ENCODE data around the gene GPC6.
"Not testable (repeated sequence)": the region's sequence is repeated elsewhere in the genome, so short reads cannot be mapped to it uniquely, and the experiment has no call there.

GPC6 gene

GRCh38 chr13:93480553-93481106 is 254.0 kb downstream of the GPC6 start:
- DNase-seq (ENCODE audit: low spot score in 2 of 2): no peak
- no peaks in the 10 kb centered on the region for H3K9me3 ChIP-seq
- in situ Hi-C loops (cut with MboI; ENCODE audit: low sequenced_read_pairs): no loop called here
- peaks cover 3% of the 10 kb centered on the region; the same call in 1 of the 2 replicates for H3K4me1 ChIP-seq
- no peaks in the 10 kb centered on the region for H3K36me3 ChIP-seq (replicated peaks)
- H3K4me3 ChIP-seq: no peak overlapping the region
- no peaks in the 10 kb centered on the region for H3K27me3 ChIP-seq (ENCODE audit: low read depth)

- in situ Hi-C loops (cut with MboI; ENCODE audit: low sequenced_read_pairs); H3K36me3 ChIP-seq (replicated peaks); H3K9me3 ChIP-seq; H3K27me3 ChIP-seq (ENCODE audit: low read depth); H3K4me3 ChIP-seq; DNase-seq (ENCODE audit: low spot score in 2 of 2): not testable (repeated sequence)
- peaks cover 13% of the 10 kb centered on the region for H3K4me1 ChIP-seq
Observed at GRCh38 chr13:93496117-93496516, 269.5 kb downstream of the GPC6 start.

GRCh38 chr13:93496985-93497673 is 270.5 kb downstream of the GPC6 start:
- Histone ChIP-seq H3K4me3 (no peak overlapping the region), H3K36me3 (replicated peaks) (no peaks in the 10 kb centered on the region), H3K9me3 (no peaks in the 10 kb centered on the region), H3K27me3 (ENCODE audit: low read depth) (no peaks in the 10 kb centered on the region), H3K4me1 (peaks cover 13% of the 10 kb centered on the region)
- in situ Hi-C loops (cut with MboI; ENCODE audit: low sequenced_read_pairs): no loop called here
- DNase-seq (ENCODE audit: low spot score in 2 of 2): peak; percentile 50 to 90

DNA sequence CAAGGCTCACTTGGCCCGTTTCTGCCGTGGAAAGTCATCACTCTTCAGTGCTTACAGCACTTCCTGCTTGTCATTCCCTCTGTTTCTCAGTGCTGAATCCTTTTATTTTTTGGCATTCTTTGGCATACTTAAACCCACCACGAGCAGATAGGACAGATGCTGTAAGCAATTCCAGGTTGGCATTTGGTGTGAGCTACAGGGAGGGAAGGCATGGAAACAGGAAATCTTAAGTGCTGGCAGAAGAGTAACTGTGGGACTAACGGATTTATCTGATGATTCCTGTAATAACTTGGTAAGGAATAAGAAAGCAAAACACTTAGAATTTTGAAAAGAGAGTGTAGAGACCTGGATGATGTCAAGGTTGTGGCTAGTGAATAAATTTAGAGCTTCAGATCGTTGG is 273.4 kb downstream of the GPC6 start:
- in situ Hi-C loops (cut with MboI; ENCODE audit: low sequenced_read_pairs): no loop called here

DNA sequence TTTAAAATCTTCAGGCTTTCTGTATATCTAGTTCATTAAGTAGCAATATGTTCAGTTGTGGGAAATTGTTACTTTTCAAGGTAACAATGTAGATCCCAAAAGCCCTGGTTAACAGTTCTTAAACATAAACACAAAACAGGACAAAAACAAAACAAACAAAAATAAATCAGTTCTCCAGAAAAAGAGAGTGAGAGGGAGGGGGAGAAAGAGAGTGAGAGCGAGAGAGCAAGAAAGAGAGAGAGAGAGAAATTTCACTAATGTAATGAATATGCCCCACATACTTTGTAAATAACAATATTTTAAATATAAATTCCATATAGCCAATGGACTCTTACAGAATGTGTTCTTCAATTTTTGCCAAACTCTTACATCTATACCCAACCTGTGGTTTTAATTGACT is 275.5 kb downstream of the GPC6 start:
- no peaks in the 10 kb centered on the region for H3K27me3 ChIP-seq (ENCODE audit: low read depth)
- H3K36me3 ChIP-seq (replicated peaks): no peaks in the 10 kb centered on the region
- DNase-seq (ENCODE audit: low spot score in 2 of 2): no peak
- peaks cover 5% of the 10 kb centered on the region for H3K4me1 ChIP-seq
- no peak overlapping the region for H3K4me3 ChIP-seq
- in situ Hi-C loops (cut with MboI; ENCODE audit: low sequenced_read_pairs): no loop called here
- no peaks in the 10 kb centered on the region for H3K9me3 ChIP-seq

More for the DNA sequence above, 273.4 kb downstream of the GPC6 start:
- no peak overlapping the region for H3K4me3 ChIP-seq
- H3K36me3 ChIP-seq (replicated peaks): no peaks in the 10 kb centered on the region
- H3K4me1 ChIP-seq: peaks cover 13% of the 10 kb centered on the region
- H3K27me3 ChIP-seq (ENCODE audit: low read depth): no peaks in the 10 kb centered on the region
- no peaks in the 10 kb centered on the region for H3K9me3 ChIP-seq
- DNase-seq (ENCODE audit: low spot score in 2 of 2): no peak

DNA sequence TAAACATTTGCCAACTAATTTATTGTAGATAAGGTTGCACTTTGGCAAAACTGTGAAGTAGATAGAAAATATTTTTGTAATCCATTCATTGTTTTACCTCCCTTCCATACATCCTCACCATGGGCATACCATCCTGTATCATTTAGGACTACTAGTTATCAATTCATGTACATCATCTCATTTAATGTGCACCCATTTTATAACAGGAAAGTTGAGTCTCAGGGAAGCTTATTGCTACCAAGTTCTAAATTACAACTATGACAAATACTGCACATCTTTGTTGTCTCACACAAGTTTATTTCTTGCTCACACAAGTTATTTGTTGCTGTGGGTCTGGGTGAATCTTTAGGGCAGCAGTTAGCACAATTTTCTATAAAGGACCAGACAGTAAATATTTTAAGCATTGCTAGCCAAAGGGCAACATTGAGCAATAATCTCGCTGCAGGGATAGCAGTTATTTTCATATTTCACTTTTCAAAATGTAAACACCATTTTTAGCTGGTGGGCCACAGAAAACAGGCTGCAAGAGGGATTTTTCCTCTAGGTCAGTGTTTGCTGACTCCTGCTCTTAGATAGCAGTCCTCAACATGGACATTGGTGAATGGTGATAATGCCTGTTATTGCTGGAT is 276.5 kb downstream of the GPC6 start:
- H3K4me3 ChIP-seq: no peak overlapping the region
- no peaks in the 10 kb centered on the region for H3K4me1 ChIP-seq
- in situ Hi-C loops (cut with MboI; ENCODE audit: low sequenced_read_pairs): no loop called here
- H3K36me3 ChIP-seq (replicated peaks): no peaks in the 10 kb centered on the region
- H3K9me3 ChIP-seq: no peaks in the 10 kb centered on the region
- H3K27me3 ChIP-seq (ENCODE audit: low read depth): no peaks in the 10 kb centered on the region
- DNase-seq (ENCODE audit: low spot score in 2 of 2): no peak

DNA sequence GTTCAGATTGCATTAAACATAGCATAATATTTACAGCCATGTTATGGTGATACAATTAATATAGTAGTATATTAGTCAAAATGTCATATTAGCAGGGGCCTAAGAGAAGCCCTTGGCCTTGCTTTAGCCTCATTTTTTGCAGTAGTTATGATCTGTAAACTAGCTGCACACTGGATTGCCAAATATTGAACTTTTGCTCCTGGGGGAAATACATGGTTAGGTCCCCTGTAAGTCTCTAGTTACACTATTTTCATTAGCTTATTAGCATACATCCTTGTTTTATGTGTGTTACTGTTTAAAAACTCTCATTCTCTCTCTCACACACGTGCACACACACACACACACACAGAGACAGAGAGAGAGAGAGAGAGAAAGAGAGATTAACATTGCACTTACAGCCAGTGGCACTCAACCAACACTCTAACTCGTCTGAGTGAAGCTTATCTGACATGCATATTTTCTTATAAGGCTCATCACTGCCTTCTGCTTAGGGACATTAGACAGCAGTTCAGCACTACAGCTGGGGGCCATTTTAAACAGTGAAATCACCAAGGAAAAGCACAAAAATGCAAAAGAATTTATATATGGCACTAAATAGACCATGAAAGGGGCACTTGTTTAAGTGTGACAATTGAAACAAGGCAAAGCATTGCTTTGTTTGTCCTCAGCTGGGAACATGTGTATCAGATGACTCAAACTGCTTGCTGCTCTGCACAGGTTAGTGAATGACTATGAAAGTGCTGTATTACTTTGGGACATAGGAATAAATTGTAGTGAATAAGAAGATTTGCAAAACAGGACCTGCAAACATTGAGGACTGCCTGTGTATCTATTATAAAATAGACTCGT is 278.7 kb downstream of the GPC6 start:
- no peak for DNase-seq (ENCODE audit: low spot score in 2 of 2)
- Histone ChIP-seq H3K4me1 (peaks cover 14% of the 10 kb centered on the region), H3K9me3 (no peaks in the 10 kb centered on the region), H3K27me3 (ENCODE audit: low read depth) (no peaks in the 10 kb centered on the region), H3K4me3 (no peak overlapping the region), H3K36me3 (replicated peaks) (no peaks in the 10 kb centered on the region)
- in situ Hi-C loops (cut with MboI; ENCODE audit: low sequenced_read_pairs): no loop called here

DNA sequence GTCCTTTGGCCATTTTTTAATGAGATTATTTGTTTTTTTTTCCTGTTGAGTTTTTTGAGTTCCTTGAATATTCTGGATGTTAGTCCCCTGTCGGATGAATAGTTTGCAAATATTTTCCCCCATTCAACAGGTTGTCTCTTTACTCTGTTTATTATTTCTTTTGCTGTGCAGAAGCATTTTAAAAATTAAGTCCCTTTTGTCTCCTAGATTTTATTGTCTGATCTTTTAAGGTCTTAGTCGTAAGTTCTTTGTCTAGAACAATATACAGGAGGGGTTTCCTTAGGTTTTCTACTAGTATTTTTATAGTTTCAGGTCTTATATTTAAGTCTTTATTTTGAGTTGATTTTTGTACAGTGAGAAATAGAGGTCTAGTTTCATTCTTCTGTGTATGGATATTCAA is 284.4 kb downstream of the GPC6 start:
- Histone ChIP-seq H3K9me3 (no peaks in the 10 kb centered on the region), H3K36me3 (replicated peaks) (no peaks in the 10 kb centered on the region), H3K4me1 (peaks cover 15% of the 10 kb centered on the region), H3K4me3 (no peak overlapping the region), H3K27me3 (ENCODE audit: low read depth) (no peaks in the 10 kb centered on the region; the same call in 1 of the 2 replicates)
- in situ Hi-C loops (cut with MboI; ENCODE audit: low sequenced_read_pairs): no loop called here
- DNase-seq (ENCODE audit: low spot score in 2 of 2): no peak

GRCh38 chr13:93515267-93515666 is 288.7 kb downstream of the GPC6 start:
- Histone ChIP-seq H3K4me3 (no peak overlapping the region), H3K36me3 (replicated peaks) (no peaks in the 10 kb centered on the region), H3K4me1 (peaks cover 14% of the 10 kb centered on the region), H3K9me3 (no peaks in the 10 kb centered on the region), H3K27me3 (ENCODE audit: low read depth) (no peaks in the 10 kb centered on the region; the same call in 1 of the 2 replicates)
- no peak for DNase-seq (ENCODE audit: low spot score in 2 of 2)
- in situ Hi-C loops (cut with MboI; ENCODE audit: low sequenced_read_pairs): no loop called here

DNA sequence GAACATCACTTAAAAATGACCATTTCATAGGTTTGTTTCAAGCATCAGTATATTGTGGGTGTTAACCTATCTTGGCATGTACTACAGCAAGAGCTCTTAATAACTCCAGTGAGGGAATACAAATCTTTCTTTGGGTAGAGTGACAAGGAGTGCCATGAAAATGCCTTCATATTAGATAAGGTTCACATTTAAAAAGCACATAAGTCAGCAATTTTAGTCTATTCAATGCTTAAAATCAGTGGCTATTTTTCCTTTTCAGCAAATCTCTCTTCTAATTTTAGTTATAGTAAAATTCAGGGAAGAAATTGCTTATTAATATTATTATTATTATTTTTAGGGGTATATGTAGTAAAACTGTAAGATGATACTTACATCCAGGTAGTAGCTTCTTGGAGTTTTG is 291.1 kb downstream of the GPC6 start:
- in situ Hi-C loops (cut with MboI; ENCODE audit: low sequenced_read_pairs): no loop called here
- H3K36me3 ChIP-seq (replicated peaks): no peaks in the 10 kb centered on the region

DNA sequence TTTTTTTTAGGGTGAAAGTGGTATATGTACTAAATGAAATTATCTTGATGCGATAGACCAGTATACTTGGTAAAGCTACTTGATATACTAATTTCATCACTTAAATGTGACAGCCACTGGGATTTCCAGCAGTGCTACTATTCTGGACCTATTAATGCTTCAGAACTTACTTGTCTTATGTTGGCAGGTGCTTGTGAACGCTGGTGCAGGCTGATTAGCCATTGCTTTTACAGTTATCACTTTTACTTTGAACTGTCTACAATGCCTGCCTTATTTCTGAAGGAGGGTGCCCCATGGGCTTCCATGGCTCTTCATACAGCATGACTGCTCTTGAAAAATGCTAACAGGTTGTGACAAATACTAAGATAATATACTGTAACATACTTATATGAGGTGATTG is 294.7 kb downstream of the GPC6 start:
- no peaks in the 10 kb centered on the region for H3K27me3 ChIP-seq (ENCODE audit: low read depth)

More for the DNA sequence above, 291.1 kb downstream of the GPC6 start:
- H3K9me3 ChIP-seq: no peaks in the 10 kb centered on the region
- H3K4me3 ChIP-seq: no peak overlapping the region
- DNase-seq (ENCODE audit: low spot score in 2 of 2): no peak
- H3K27me3 ChIP-seq (ENCODE audit: low read depth): no peaks in the 10 kb centered on the region; the same call in 1 of the 2 replicates
- peaks cover 16% of the 10 kb centered on the region for H3K4me1 ChIP-seq

GRCh38 chr13:93522501-93522900 is 295.9 kb downstream of the GPC6 start:
- H3K4me1 ChIP-seq: peaks cover 31% of the 10 kb centered on the region
- H3K9me3 ChIP-seq: no peaks in the 10 kb centered on the region
- in situ Hi-C loops (cut with MboI; ENCODE audit: low sequenced_read_pairs): no loop called here
- H3K36me3 ChIP-seq (replicated peaks): no peaks in the 10 kb centered on the region
- H3K27me3 ChIP-seq (ENCODE audit: low read depth): no peaks in the 10 kb centered on the region
- no peak overlapping the region for H3K4me3 ChIP-seq
- DNase-seq (ENCODE audit: low spot score in 2 of 2): no peak

More for the DNA sequence above, 294.7 kb downstream of the GPC6 start:
- in situ Hi-C loops (cut with MboI; ENCODE audit: low sequenced_read_pairs): no loop called here
- DNase-seq (ENCODE audit: low spot score in 2 of 2): no peak
- Histone ChIP-seq H3K4me1 (peaks cover 31% of the 10 kb centered on the region), H3K9me3 (no peaks in the 10 kb centered on the region), H3K4me3 (no peak overlapping the region), H3K36me3 (replicated peaks) (no peaks in the 10 kb centered on the region)

DNA sequence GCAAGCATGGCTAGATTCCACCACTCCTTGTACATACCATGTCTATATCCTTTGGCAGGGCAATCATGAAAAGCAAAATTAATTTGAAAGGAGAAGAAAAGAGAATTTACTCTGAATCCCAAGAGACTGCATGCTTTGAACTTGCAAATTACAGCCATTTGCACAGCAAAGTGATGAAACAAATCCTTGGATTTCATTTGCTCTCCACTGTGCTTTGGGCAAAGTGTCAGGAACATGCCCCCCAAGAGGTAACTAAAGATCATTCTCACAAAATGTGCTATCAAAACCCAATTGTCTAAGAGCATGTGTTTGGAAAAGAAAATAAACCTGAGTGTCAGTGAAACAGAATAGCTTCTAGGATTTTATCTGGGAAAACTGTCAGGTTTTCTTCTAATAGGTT is 298.5 kb downstream of the GPC6 start:
- peaks cover 18% of the 10 kb centered on the region for H3K4me1 ChIP-seq
- H3K4me3 ChIP-seq: no peak overlapping the region
- H3K27me3 ChIP-seq (ENCODE audit: low read depth): no peaks in the 10 kb centered on the region
- no peaks in the 10 kb centered on the region for H3K9me3 ChIP-seq
- DNase-seq (ENCODE audit: low spot score in 2 of 2): peak; percentile 28 to 74
- in situ Hi-C loops (cut with MboI; ENCODE audit: low sequenced_read_pairs): no loop called here
- no peaks in the 10 kb centered on the region for H3K36me3 ChIP-seq (replicated peaks)

All from HAP-1 (cell line).